NCI-H774 (cell line): ENCODE measurements around the gene HERC5.
"Not testable (repeated sequence)": the region's sequence is repeated elsewhere in the genome, so short reads cannot be mapped to it uniquely, and the experiment has no call there.

ENCODE experiments used
- DNase-seq: peaks from one replicate; lab custom pipeline; 2025; lab: John Stamatoyannopoulos, UW

The HERC5 gene

DNA sequence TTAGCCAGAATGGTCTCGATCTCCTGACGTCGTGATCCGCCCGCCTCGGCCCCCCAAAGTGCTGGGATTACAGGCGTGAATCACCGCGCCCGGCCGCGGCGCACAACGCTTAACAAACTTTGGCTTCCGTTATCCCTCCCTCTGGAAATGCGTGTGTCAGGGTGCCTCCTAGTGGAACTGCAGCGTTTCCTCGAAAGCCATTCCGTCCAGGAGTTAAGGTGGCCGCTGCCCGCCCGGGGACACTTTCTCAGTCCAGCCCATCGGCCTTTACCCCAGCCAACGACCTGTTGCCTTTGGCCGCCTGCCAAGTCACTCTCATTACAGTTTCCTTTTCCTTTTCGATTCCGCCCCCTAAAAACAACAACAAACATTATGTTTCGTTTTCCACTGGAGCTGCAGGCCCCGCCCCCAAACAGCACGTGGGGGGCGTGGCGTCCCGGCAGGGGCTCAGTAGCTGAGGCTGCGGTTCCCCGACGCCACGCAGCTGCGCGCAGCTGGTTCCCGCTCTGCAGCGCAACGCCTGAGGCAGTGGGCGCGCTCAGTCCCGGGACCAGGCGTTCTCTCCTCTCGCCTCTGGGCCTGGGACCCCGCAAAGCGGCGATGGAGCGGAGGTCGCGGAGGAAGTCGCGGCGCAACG is at the start of gene HERC5:
HERC5 (plus strand) TSS at position 450 of the 637 bp plus-strand sequence; CDS start at position 601, 151 bp downstream.
- DNase-seq, result peak; percentile 52

DNA sequence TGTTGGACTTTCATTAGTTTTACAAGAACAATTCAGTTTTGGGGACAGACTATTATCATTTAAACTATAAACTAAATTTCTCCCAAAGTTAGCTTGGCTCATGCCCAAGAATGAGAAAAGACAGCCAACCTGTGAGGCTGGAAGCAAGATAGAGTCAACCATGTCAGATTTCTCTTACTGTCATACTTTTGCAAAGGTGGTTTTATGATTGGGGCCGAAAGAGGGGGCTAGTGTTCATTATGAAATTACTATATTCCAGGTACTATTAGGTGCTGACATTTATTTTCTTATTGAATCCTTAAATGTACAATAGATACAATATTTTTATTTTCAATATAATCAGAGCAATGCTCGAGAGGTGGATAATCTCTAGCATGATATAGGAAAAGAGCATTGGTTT is 47.7 kb upstream of the HERC5 start:
- DNase-seq, result no peak

DNA sequence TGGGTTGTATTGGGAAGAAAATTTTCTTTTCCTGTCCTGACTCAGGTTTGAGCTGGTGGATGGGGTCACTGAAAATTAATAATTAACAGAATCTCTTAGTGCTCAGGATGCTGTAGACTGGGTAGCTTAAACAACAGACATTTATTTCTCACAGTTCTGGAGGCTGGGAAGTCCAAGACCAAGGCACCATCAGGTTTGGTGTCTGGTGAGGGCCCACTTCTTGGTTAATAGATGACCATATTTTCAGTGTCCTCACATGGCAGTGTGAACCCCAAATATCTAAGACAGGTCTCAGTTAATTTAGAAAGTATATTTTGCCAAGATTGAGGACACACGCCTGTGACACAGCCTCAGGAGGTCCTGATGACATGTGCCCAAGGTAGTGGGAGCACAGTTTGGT is 47.1 kb upstream of the HERC5 start:
- DNase-seq, result no peak

DNA sequence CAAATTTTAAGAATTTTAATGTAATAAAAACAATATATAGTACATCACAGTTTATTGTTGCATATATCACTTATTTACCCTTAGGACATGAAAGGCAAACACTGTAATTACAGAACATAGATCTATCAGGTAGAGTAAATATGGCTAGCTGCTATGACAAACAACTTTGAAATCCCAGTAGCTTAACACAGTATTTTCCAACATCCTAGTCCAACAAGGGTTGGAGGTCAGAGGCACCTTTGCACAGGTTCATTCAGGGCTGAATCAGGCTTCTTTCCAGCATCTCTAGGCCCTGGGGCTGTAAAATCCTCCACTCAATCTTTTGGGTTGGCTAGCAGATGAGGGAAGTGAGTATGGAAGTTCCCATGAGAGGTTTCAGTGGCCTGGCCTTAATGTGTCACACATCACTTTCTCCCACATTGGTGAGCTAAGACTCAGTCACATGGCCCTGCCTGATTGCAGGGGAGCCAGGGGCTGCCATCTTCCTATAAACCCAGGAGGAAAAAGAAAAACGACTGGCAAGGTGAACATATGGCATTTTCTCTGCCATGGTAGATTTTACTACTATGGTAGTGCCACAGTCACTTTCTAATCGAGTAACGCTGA is 45.3 kb upstream of the HERC5 start:
- no peak for DNase-seq

DNA sequence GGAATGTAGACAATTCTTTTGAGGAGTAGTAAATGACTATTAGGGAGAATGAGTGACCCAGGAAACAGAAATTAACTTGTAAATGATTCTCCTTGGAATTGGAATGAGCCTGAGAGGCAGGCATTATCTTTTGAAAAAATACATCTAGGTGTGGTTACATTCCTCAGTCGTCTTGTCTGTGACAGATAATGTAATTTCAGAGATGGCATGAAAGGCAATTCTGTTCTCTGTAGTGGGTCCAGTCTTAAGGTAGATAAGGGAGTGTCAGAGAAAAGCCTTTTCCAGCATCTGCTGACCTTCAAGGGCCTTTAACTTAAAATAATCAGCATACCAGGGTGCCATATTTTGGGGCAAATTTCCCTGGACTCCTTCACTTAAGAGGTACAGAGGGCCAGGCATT is 43.1 kb upstream of the HERC5 start:
- no peak for DNase-seq

DNA sequence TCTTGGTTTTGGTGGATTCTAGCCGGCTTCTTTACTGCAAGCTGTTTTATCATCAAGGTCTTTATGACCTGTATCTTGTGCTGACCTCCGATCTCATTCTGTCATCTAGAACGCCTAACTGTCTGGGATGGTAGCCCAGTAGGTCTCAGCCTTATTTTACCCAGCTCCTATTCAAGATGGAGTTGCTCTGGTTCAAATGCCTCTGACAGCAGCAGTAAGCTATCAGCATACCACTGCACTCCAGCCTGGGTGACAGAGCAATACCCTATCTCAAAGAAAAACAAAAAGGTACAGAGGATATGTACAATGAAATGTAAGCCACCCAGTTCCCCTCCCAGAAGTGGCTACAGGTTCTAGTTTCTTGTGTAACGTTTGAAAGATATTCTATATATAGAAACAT is 42.2 kb upstream of the HERC5 start:
- no peak for DNase-seq

DNA sequence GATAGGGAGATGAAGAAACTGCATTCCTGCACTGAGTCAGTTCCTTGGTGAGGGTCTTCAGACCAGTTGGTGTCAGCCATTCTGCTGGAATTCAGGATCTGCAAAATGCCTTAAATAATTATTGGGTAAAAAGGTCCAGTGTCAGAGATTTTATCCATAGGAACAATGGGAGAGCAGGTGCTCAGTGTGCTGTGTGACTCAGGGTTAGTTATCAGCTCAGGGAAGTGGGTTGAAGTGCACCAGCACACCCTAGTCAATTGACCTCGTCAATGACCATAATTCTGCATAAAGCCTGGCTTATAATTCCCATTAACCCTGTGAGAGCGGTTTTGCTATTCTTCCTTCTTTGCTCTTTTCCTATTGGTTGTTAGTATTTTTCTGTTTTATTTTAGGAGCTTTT is 40.9 kb upstream of the HERC5 start:
- no peak for DNase-seq

DNA sequence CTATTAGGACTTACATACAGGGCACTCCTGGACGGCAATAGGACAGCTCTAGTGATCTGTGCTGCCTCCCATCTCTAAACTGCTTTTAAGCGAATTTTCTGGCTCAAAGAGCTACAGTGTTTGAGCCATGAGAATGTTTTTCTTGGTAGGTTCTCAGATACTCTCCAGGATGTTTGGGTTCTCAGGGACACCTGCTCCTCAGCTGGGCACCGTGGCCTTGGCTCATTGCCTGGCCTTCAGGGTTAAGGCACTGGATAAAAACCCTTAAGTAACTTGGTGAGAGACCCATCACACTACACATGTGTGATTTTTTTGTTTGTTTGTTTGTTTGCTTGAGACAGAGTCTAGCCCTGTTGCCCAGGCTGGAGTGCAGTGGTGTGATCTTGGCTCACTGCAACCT is 38.5 kb upstream of the HERC5 start:
- DNase-seq, result no peak

DNA sequence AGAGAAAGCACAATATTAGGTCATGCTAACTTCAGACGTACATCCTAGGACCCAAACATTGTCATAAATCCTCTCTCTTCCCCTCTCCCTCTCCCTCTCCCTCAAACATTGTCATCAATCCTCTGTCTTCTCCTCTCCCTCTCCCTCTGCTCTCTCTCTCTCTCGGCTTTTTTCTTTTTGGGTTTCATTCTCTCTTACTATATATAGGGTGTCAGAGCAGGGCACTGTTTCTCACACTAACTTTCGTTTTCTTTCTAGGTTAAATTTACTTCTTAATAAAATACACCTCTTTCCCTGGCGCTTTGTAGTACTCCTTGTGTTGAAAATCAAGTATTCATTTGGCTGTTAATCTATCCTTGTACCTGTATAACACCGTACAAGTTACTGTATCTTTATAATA is 37.0 kb upstream of the HERC5 start:
- no peak for DNase-seq

DNA sequence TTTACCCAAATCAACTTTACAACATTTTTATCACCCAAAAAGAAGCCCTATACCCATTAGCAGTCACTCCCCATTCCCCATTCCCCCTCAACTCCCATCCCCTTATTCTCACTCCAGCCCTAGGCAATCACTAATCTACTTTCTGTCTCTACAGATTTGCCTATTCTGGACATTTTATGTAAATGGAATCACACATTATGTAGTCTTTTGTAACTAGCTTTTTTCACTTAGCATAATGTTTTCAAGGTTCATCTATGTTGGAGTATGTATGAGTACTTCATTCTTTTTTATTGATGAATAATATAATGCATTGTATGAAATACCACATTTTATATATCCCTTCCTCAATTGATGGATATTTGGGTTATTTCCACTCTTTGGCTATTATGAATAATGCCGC is 36.1 kb upstream of the HERC5 start:
- no peak for DNase-seq

DNA sequence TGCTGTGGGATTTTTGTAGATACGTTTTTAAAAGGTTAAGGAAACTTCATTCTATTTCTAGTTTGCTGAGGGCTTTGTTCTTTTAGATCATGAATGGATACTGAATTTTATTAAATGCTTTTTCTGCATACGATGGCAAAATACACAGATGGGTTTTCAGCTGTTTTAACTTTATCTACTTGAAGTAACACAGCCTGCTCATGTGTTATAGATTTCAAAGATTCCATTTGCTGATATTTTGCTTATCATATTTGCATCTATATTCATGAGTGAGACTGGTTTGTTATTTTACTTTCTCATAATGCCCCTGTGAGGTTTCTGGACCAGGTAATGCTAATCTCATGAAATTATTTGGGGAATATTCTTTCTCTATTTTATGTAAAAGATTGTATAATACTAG is 34.5 kb upstream of the HERC5 start:
- DNase-seq, result no peak

DNA sequence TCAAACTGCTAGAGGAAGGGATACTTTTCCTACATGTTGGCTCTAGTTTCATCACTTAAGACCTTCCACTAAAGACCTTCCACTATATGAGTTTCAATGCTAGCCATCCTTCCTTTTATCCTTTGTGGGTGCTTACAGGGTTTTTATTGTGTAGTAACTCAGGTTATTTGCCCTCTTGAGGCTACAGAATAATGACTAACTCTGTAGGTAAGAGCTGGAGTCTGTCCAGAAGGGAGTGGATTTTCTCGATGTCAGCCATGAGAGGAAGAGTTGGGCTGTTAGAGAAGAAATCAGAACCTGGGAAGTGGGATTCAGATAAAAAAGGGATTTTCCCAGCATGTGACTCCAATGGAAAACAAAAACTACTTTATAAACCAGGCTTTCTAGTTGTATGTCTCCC is 27.5 kb upstream of the HERC5 start:
- no peak for DNase-seq

DNA sequence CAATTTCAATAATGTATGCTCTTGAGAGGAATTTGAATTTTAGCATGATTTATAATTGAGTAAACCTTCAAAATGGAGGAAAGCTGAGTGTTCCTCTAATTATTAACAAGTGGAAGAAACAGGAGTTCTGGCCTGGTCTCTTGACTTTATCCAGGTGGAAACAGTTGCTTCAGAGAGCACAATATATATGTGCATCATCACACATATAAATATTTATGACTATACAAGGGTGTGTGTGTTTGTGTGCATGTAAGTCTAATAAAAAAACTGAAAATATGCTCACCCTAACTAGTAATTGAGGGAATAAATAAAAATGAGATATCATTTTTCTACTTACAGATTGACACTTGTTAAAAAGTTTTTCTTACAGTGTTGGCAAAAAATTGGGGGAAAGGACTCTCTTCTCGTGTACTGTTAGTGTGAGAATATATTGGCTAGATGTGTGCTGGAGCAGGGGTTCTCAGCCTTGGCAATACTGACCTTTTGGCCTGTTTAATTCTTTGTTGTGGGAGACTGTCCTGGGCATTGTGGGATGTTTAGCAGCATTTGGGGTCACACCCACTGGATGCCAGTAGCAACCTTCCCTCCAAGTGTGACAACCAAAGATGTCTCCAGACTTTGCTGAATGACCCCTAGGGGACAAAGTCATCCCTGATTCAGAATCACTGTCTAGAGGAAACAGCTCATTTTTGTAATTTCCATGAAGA is 20.8 kb upstream of the HERC5 start:
- DNase-seq, result no peak

DNA sequence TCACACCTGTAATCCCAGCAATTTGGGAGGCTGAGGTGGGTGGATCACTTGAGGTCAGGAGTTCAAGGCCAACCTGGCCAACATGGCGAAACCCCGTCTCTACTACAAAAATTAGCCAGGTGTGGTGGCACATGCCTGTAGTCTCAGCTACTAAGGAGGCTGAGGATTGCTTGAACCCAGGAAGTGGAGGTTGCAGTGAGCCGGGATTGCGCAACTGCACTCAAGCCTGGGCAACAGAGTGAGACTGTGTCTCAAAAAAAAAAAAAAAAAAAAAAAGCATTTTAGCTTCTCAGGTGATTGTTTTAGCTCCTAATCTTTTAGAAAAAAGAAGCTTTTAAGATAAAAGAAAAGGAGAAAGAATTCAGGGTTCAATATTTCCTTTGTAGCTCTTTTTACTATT is 19.0 kb upstream of the HERC5 start:
- not testable (repeated sequence) for DNase-seq

DNA sequence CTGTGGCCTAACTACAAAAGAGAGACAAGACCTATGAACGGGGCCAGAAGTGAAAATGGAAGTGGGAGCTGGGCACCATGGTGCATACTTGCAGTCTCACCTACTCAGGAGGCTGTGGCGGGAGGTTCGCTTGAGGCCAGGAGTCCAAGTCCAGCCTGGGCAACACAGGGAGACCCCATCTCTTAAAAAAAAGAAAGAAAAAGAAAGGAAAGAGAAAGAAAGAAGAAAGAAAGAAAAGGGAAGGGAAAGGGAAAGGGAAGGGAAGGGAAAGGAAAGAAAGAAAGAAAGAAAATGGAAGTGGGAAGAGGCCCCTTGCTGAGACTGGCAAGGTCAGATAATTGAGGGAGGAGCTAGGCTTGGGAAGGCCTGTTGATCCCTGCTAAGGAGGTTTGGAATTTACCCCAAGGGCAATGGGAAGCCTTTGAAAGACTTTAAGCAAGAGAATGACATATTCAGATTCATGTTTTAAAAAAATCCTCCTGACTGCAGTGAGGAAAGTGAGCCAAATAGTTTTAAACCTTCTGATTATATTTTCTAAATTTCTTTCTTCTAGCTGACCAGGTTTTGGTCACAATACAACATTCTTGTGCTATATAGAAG is 17.7 kb upstream of the HERC5 start:
- DNase-seq, result no peak

DNA sequence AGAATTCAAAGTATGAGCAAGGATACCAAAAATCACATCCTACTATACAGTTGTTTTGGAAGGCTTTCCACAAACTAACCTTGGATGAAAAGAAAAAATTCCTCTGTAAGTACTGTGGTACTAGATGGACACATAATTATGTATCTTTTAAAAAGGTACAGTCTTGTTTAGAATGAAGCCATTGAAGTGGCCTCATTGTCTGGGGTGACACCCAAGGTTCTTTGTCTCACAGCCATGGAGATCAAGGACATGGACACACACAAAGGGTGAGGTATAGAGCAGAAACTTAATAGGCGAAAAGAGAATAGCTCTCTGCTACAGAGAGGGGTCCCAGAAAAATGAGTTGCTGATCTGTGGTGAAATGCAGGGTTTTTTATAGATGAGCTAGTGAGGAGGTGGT is 16.8 kb upstream of the HERC5 start:
- DNase-seq, result no peak

DNA sequence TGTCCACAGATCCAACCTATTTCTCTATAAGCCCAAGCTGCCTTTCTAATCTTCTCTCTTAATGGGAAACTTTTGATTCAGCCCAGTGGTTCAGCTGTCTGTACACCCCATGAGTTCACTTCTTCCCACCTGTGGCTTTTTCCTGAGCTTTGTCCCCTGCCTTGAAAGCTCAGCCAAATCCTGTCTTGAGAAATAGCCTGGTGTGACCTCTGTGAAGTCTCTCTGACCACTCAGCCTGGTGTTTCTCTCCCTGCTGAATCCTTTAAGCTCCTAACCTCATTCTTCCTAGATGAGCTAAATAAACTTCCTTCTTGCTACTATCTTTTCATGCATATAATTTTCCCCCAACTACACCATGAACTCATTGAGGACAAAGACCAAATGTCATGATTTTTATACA is 15.2 kb upstream of the HERC5 start:
- no peak for DNase-seq

DNA sequence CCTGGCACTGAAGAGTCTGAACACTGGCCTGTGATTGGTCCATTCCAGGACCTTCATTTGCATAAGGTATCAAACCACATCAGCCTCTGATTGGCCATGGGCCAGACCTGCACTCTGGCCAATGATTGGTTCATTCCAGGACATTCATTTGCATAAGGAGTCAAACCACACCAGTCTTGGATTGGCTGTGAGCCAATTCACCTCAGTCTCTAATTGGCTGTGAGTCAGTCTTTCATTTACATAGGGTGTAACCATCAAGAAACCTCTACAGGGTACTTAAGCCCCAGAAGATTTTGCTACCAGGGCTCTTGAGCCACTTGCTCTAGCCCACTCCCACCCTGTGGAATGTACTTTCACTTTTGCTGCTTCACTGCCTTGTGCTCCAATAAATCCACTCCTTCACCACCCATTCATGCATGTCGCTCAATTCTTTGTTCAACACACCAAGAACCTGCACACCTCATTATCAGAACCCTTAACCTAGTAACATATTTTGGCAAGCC is 14.2 kb upstream of the HERC5 start:
- DNase-seq, result no peak

DNA sequence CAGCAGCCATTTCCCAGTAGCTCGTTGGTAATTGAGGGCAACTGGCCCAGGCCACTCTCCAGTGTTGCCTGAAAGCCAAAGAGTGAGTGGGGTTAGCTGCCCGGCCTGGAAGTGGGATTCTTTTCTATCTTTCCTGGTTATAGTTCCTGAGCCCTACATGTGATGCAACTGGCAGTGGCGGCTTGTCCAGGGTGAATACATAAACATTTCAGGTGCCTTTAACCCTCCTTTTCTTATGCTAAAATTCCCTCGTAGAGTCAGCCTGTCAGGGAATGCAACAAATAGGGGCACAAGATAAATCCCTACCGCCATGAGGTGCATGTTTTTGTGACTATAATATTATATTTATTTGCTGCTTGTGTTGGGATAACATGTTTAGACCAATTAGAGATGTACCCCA is 13.4 kb upstream of the HERC5 start:
- no peak for DNase-seq

DNA sequence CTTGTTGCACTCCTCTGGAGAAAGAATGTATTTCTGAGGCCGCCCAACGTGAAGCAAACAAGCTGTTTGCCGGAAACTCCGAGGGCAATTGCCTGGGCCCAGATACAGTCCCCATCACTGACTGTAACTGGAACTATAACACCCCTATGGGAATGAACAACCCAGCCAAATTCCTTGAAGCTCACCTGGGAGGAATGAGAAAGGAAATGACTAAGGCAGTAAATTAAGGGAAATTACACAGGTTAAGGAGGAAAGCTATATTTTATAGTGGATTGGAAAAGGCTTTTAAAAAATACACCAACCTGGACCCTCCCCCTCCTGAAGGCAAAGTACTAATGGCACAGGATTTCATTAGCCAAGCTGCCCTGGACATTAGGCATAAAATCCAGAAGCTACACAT is 11.7 kb upstream of the HERC5 start:
- DNase-seq, result no peak

DNA sequence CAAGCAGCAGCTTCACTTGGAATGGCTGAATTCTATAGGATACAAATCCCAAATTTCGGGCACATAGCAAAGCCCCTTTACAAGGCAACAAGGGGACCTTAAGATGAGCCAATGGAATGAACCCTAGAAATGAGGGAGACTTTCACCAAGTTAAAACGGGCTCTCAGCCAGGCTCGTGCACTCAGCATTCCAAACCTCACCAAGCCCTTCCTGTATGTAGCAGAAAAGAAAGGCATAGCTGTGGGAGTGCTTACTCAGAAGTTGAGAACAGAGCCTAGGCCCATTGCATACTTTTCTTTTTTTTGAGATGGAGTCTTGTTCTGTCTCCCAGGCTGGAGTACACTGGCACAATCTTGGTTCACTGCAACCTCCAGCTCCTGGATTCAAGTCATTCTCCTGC is 10.8 kb upstream of the HERC5 start:
- DNase-seq, result no peak

DNA sequence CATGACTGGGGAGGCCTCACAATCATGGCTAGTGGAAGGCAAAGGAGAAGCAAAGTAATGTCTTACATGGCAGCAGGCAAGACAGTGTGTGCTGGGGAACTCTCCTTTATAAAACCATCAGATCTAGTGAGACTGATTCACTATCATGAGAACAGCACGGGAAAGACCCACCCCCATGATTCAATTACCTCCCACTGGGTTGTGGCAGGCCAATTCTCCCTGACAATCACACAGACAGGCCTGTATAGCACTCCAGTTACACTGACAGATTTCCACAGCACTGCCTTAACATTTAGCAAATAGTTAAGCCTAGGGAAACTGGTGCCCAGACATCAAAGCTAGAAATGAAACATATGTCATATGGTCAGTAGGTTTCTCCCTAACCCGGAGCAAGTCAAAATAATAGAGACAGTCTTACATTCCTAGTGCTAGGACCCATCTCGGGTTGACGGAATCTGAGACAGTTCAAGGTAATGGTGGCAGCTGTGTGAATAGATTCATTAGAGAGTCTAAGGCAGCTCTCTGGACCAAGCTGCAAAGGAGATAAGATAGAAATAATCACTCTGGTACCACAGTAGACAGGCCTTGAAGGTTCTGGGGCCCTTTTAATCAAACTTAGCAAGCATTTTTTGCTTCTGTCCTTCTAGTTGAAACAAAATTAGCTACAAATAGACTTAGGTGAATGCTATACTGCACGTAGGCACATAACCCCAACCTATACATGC is 9.4 kb upstream of the HERC5 start:
- no peak for DNase-seq
